ENCODE results near the gene EFNA5. TPM values are rescaled to one million over a fixed set of nuclear protein-coding genes. Genes with fewer than 3 reads are reported as not detected.

Gene EFNA5
- total RNA-seq, 1 donor from 2014 or later, result 57.5 TPM

GRCh38 chr5:107639990-107640389, 30.7 kb downstream of the EFNA5 start:
- Mint-ChIP-seq H3K4me1 (peaks cover 16% of the 10 kb centered on the region), H3K27ac (no peak overlapping the region), H3K9me3 (no peaks in the 10 kb centered on the region), H3K27me3 (ENCODE audit: low read depth) (no peaks in the 10 kb centered on the region), H3K36me3 (peaks cover 5% of the 10 kb centered on the region), H3K4me3 (no peak overlapping the region)
- no peak for TF ChIP-seq CTCF (IDR thresholded peaks at IDR 0.05; ENCODE audit: unreplicated experiment)
- no peak for DNase-seq (ENCODE audit: low spot score in 2 of 2, unreplicated experiment in 2 of 2)

- H3K4me1 Mint-ChIP-seq, result peaks cover 36% of the 10 kb centered on the region
- no peaks in the 10 kb centered on the region for H3K36me3 Mint-ChIP-seq
Measured at GRCh38 chr5:107636555-107636954, 34.2 kb downstream of the EFNA5 start.

GRCh38 chr5:107636068-107636467, 34.7 kb downstream of the EFNA5 start:
- Mint-ChIP-seq H3K27ac (no peak overlapping the region), H3K9me3 (no peaks in the 10 kb centered on the region), H3K36me3 (no peaks in the 10 kb centered on the region), H3K27me3 (ENCODE audit: low read depth) (no peaks in the 10 kb centered on the region), H3K4me3 (no peak overlapping the region), H3K4me1 (peaks cover 36% of the 10 kb centered on the region)
- DNase-seq (ENCODE audit: low spot score in 2 of 2, unreplicated experiment in 2 of 2), result no peak
- TF ChIP-seq CTCF (IDR thresholded peaks at IDR 0.05; ENCODE audit: unreplicated experiment), result no peak

More at GRCh38 chr5:107636555-107636954, 34.2 kb downstream of the EFNA5 start:
- no peak for TF ChIP-seq CTCF (IDR thresholded peaks at IDR 0.05; ENCODE audit: unreplicated experiment)
- DNase-seq (ENCODE audit: low spot score in 2 of 2, unreplicated experiment in 2 of 2), result no peak
- no peaks in the 10 kb centered on the region for H3K9me3 Mint-ChIP-seq
- no peak overlapping the region for H3K27ac Mint-ChIP-seq
- H3K27me3 Mint-ChIP-seq (ENCODE audit: low read depth), result no peaks in the 10 kb centered on the region
- no peak overlapping the region for H3K4me3 Mint-ChIP-seq

GRCh38 chr5:107634981-107635848, 35.5 kb downstream of the EFNA5 start:
- H3K4me1 Mint-ChIP-seq, result peaks cover 36% of the 10 kb centered on the region
- no peak overlapping the region for H3K4me3 Mint-ChIP-seq
- no peak for DNase-seq (ENCODE audit: low spot score in 2 of 2, unreplicated experiment in 2 of 2)
- H3K27ac Mint-ChIP-seq, result peak overlapping the region; percentile 40
- H3K9me3 Mint-ChIP-seq, result no peaks in the 10 kb centered on the region
- peaks cover 2% of the 10 kb centered on the region for H3K36me3 Mint-ChIP-seq
- no peaks in the 10 kb centered on the region for H3K27me3 Mint-ChIP-seq (ENCODE audit: low read depth)
- no peak for TF ChIP-seq CTCF (IDR thresholded peaks at IDR 0.05; ENCODE audit: unreplicated experiment)

GRCh38 chr5:107633171-107633901, 37.4 kb downstream of the EFNA5 start:
- no peak for TF ChIP-seq CTCF (IDR thresholded peaks at IDR 0.05; ENCODE audit: unreplicated experiment)
- no peak for DNase-seq (ENCODE audit: low spot score in 2 of 2, unreplicated experiment in 2 of 2)
- Mint-ChIP-seq H3K4me1 (peaks cover 36% of the 10 kb centered on the region), H3K9me3 (no peaks in the 10 kb centered on the region), H3K27me3 (ENCODE audit: low read depth) (no peaks in the 10 kb centered on the region), H3K36me3 (peaks cover 5% of the 10 kb centered on the region), H3K4me3 (peak overlapping the region; percentile 5), H3K27ac (peak overlapping the region; percentile 26)

All from mesothelial cell of epicardium (in vitro differentiated cells).